Esophagus squamous epithelium (tissue), 4 donors: ENCODE measurements around the gene MTFMT.

ENCODE experiments used
- POLR2A ChIP-seq, 4 donors: fragments of 450-650 bp; IDR thresholded peaks; one replicate each; pipeline ENCODE4 v1.6.1; 2017; ENCODE audit warnings: antibody characterized with exemption in 4 of 4, mild to moderate bottlenecking in 4 of 4, moderate library complexity in 3 of 4
- TF ChIP-seq, protein P1 (sequence below), 6 experiments: fragments of 450-650 bp in 4 of 6; fragments of 200-600 bp in 2 of 6; sonication (generic) in 2 of 6; IDR thresholded peaks; one replicate each; pipeline ENCODE4 v1.5.1; 2016 to 2019; ENCODE audit warnings: antibody characterized with exemption in 6 of 6, mild to moderate bottlenecking in 4 of 6, moderate library complexity in 4 of 6

- TF ChIP-seq, protein P1, sequence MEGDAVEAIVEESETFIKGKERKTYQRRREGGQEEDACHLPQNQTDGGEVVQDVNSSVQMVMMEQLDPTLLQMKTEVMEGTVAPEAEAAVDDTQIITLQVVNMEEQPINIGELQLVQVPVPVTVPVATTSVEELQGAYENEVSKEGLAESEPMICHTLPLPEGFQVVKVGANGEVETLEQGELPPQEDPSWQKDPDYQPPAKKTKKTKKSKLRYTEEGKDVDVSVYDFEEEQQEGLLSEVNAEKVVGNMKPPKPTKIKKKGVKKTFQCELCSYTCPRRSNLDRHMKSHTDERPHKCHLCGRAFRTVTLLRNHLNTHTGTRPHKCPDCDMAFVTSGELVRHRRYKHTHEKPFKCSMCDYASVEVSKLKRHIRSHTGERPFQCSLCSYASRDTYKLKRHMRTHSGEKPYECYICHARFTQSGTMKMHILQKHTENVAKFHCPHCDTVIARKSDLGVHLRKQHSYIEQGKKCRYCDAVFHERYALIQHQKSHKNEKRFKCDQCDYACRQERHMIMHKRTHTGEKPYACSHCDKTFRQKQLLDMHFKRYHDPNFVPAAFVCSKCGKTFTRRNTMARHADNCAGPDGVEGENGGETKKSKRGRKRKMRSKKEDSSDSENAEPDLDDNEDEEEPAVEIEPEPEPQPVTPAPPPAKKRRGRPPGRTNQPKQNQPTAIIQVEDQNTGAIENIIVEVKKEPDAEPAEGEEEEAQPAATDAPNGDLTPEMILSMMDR (IDR thresholded peaks at IDR 0.05), result no peak
- no peak for TF ChIP-seq POLR2A (IDR thresholded peaks at IDR 0.05)
These were observed 27.6 kb upstream of the MTFMT start for GRCh38 chr15:65056868-65057548.
